ENCODE measurements around the gene PHACTR1. TPM values are rescaled to one million over a fixed set of nuclear protein-coding genes. Genes with fewer than 3 reads are reported as not detected.

PHACTR1 gene
- total and polyA plus RNA-seq, 2 experiments from 2014 or later: 11.2 to 33.9 TPM

DNA sequence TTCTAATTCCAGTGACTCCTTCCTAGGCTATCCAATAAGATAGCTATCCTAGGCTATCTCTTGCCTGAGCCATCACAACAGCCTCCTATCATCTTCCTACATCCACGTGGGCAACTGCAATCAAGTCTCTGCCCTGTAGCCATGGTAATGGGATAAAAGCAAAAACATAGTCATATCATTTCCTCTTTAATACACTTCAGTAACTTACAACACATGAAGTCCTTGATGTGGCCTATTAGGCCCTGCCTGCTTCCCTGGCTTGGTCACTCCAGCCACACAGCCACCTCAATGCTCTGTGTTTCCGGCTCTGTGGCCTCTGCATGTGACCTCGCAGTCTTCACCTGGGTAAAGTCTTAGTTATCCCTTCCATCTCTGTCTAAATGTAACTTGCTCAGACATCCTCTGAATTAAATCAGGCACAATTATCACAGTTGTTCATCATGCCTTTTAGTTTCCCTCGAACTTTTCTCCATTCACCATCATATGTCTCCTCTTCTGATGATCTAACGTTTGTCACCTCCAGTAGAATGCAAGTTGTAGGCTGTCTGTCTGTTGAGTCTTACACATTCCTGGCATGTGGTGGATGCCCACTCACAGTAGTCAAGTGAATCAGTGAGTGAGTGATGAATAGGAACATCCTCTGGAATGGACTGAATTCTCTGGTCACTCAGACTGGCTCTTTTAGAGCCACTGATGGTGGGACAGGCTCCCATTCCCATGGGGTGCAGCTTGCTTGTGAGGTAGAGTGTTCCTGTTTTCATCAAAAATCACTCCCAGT lies 382.4 kb downstream of the PHACTR1 start:
- H3K27ac ChIP-seq: no peak overlapping the region
- TF ChIP-seq, protein P1, sequence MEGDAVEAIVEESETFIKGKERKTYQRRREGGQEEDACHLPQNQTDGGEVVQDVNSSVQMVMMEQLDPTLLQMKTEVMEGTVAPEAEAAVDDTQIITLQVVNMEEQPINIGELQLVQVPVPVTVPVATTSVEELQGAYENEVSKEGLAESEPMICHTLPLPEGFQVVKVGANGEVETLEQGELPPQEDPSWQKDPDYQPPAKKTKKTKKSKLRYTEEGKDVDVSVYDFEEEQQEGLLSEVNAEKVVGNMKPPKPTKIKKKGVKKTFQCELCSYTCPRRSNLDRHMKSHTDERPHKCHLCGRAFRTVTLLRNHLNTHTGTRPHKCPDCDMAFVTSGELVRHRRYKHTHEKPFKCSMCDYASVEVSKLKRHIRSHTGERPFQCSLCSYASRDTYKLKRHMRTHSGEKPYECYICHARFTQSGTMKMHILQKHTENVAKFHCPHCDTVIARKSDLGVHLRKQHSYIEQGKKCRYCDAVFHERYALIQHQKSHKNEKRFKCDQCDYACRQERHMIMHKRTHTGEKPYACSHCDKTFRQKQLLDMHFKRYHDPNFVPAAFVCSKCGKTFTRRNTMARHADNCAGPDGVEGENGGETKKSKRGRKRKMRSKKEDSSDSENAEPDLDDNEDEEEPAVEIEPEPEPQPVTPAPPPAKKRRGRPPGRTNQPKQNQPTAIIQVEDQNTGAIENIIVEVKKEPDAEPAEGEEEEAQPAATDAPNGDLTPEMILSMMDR (IDR thresholded peaks at IDR 0.05; ENCODE audit: low read depth, low read length): no peak
- no peaks in the 10 kb centered on the region for H3K27me3 ChIP-seq
- DNase-seq (ENCODE audit: low read depth in 1 of 2, low spot score in 1 of 2): no peak
- H3K4me1 ChIP-seq (ENCODE audit: low read depth): peaks cover 27% of the 10 kb centered on the region
- no peaks in the 10 kb centered on the region for H3K9me3 ChIP-seq (ENCODE audit: low read depth)
- H3K36me3 ChIP-seq: no peaks in the 10 kb centered on the region
- H3K4me3 ChIP-seq: no peak overlapping the region

DNA sequence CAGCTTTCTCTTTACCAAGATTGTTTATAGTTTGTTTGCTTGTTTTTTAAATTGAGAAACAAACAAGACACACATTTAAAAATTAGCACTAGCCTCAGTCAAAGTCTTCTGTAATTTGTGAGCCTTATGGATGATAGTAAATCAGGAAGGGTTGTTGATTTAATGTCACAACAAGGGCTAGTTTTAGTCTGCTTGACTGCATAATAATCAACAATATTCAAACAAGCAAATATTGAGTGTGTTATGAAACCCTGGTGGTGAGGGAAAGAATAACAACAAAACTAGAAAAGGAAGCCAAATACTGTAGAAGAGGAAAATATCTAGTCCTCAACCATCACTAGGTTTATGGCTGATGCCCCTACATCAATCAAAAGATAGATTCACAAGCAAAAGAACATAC lies 383.2 kb downstream of the PHACTR1 start:
- TF ChIP-seq, protein P1 (IDR thresholded peaks at IDR 0.05; ENCODE audit: low read depth, low read length): peak; percentile 27
- Histone ChIP-seq H3K27me3 (no peaks in the 10 kb centered on the region), H3K9me3 (ENCODE audit: low read depth) (no peaks in the 10 kb centered on the region), H3K4me3 (no peak overlapping the region), H3K36me3 (no peaks in the 10 kb centered on the region), H3K4me1 (ENCODE audit: low read depth) (peaks cover 24% of the 10 kb centered on the region), H3K27ac (no peak overlapping the region)
- no peak for DNase-seq (ENCODE audit: low read depth in 1 of 2, low spot score in 1 of 2)

DNA sequence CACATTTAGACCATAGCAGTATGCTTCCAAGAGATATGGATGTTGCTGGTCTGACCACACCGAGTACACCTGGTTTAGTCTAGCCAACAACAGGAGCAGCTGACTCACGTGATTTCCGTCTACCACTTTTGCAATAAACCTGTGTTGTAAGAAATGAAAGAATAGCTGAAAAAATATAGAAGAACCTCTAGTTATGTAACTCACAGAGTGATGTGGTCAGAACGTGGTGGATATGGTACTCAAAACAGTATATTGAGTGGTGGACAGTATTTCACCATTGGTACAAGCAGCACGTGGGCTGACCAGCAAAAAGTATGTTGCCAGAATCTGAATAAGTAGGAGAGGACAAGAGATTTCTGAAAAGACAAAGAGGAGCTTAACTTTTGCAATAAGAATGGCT lies 384.8 kb downstream of the PHACTR1 start:
- Histone ChIP-seq H3K27me3 (no peaks in the 10 kb centered on the region), H3K9me3 (ENCODE audit: low read depth) (no peaks in the 10 kb centered on the region), H3K4me1 (ENCODE audit: low read depth) (peaks cover 13% of the 10 kb centered on the region), H3K4me3 (no peak overlapping the region), H3K27ac (no peak overlapping the region), H3K36me3 (no peaks in the 10 kb centered on the region)
- TF ChIP-seq, protein P1 (IDR thresholded peaks at IDR 0.05; ENCODE audit: low read depth, low read length): no peak
- no peak for DNase-seq (ENCODE audit: low read depth in 1 of 2, low spot score in 1 of 2)

DNA sequence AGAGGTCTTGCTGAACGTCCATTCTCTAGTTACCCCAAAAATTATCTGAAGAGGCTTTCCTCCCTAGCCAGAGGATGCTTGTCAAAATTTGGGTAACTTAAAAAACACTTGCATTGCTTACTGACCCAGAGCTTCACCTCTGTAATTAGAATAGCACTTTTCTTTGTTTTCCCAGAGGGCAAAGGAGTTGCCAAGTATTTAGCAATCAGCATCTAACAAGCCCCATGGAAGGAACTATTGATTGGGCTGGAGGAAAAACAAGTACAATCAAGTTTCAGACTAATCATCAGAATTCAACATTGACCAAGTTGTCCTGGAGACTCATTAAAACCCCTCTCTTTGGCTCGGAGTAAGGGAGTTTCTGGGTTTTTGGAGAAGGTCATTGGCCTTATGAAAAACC lies 385.4 kb downstream of the PHACTR1 start:
- DNase-seq (ENCODE audit: low read depth in 1 of 2, low spot score in 1 of 2): no peak

DNA sequence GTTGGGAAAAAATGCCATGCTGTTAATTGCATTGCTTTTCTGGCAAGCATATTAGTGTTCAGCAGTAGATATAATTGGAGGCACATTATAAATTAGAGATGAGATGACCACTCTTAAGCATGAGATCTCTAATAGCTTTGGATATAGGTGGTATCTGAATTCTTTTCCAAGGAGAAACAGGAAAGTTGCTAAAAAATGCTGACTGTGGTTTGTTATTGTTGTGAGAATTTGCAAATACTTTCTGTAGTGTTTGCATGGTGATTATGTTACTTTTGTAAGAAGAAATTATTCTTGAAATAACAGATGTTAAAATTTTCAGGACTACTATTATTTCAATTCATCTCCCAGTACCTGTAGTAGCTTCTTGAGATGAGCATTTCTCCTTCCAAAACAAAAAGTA lies 386.6 kb downstream of the PHACTR1 start:
- no peaks in the 10 kb centered on the region for H3K27me3 ChIP-seq
- H3K9me3 ChIP-seq (ENCODE audit: low read depth): no peaks in the 10 kb centered on the region
- DNase-seq (ENCODE audit: low read depth in 1 of 2, low spot score in 1 of 2): no peak
- no peak overlapping the region for H3K27ac ChIP-seq
- no peak overlapping the region for H3K4me3 ChIP-seq
- TF ChIP-seq, protein P1 (IDR thresholded peaks at IDR 0.05; ENCODE audit: low read depth, low read length): no peak
- H3K4me1 ChIP-seq (ENCODE audit: low read depth): no peaks in the 10 kb centered on the region
- no peaks in the 10 kb centered on the region for H3K36me3 ChIP-seq

More for the DNA sequence above, 385.4 kb downstream of the PHACTR1 start:
- Histone ChIP-seq H3K27ac (no peak overlapping the region), H3K9me3 (ENCODE audit: low read depth) (no peaks in the 10 kb centered on the region), H3K36me3 (no peaks in the 10 kb centered on the region), H3K27me3 (no peaks in the 10 kb centered on the region), H3K4me3 (no peak overlapping the region), H3K4me1 (ENCODE audit: low read depth) (peaks cover 7% of the 10 kb centered on the region)
- TF ChIP-seq, protein P1 (IDR thresholded peaks at IDR 0.05; ENCODE audit: low read depth, low read length): no peak
